ENCODE data around the gene TSPY3. TPM values are rescaled to one million over a fixed set of nuclear protein-coding genes. Genes with fewer than 3 reads are reported as not detected.
"Not testable (repeated sequence)": the region's sequence is repeated elsewhere in the genome, so short reads cannot be mapped to it uniquely, and the experiment has no call there.

TSPY3 gene
- total RNA-seq (ENCODE audit: unreplicated experiment): not detected
- long read RNA-seq: 0 reads

GRCh38 chrY:9398121-9398520, at the start of gene TSPY3:
Gene TSPY3, plus strand, starts transcription at chrY:9398421. Its CDS starts 46 bp downstream, at chrY:9398467.
- not testable (repeated sequence) for H3K4me3 Mint-ChIP-seq (ENCODE audit: unreplicated experiment); H3K27me3 Mint-ChIP-seq (ENCODE audit: unreplicated experiment); H3K9me3 Mint-ChIP-seq (ENCODE audit: unreplicated experiment); DNase-seq; H3K36me3 Mint-ChIP-seq (ENCODE audit: unreplicated experiment); H3K27ac Mint-ChIP-seq (ENCODE audit: unreplicated experiment); H3K4me1 Mint-ChIP-seq (ENCODE audit: low read depth, unreplicated experiment)

- not testable (repeated sequence) for H3K27me3 Mint-ChIP-seq (ENCODE audit: unreplicated experiment); H3K9me3 Mint-ChIP-seq (ENCODE audit: unreplicated experiment); H3K27ac Mint-ChIP-seq (ENCODE audit: unreplicated experiment); H3K4me3 Mint-ChIP-seq (ENCODE audit: unreplicated experiment); H3K36me3 Mint-ChIP-seq (ENCODE audit: unreplicated experiment); H3K4me1 Mint-ChIP-seq (ENCODE audit: low read depth, unreplicated experiment); DNase-seq
Measured at GRCh38 chrY:9357497-9357896, 40.7 kb upstream of the TSPY3 start, which contains the start of gene TSPY8. Gene TSPY8, plus strand, starts transcription at chrY:9357797. Its CDS starts 46 bp downstream, at chrY:9357843.

GRCh38 chrY:9396527-9396926, 1.7 kb upstream of the TSPY3 start:
- H3K27me3 Mint-ChIP-seq (ENCODE audit: unreplicated experiment); DNase-seq; H3K4me1 Mint-ChIP-seq (ENCODE audit: low read depth, unreplicated experiment); H3K9me3 Mint-ChIP-seq (ENCODE audit: unreplicated experiment); H3K4me3 Mint-ChIP-seq (ENCODE audit: unreplicated experiment); H3K27ac Mint-ChIP-seq (ENCODE audit: unreplicated experiment); H3K36me3 Mint-ChIP-seq (ENCODE audit: unreplicated experiment): not testable (repeated sequence)

Other genes with a start within 250 kb of the TSPY3 start
- not detected for gene TSPY4, start 61.0 kb upstream of the TSPY3 start, total RNA-seq (ENCODE audit: unreplicated experiment)
- not detected for gene TSPY8, start 40.6 kb upstream of the TSPY3 start, total RNA-seq (ENCODE audit: unreplicated experiment)
- gene TSPY1, start 68.5 kb downstream of the TSPY3 start, total RNA-seq (ENCODE audit: unreplicated experiment): not detected
- gene TSPY9, start 88.8 kb downstream of the TSPY3 start, total RNA-seq (ENCODE audit: unreplicated experiment): not detected
- gene TSPY10, start 129.5 kb downstream of the TSPY3 start, total RNA-seq (ENCODE audit: unreplicated experiment): not detected

All from glutamatergic neuron (in vitro differentiated cells).